HG02763 (cell line): ENCODE data around the gene CLSTN1.
A peak's percentile ranks its signal among the peaks of the same experiment; 100 is the strongest.

Experiments used
- ATAC-seq: cut with Tn5 transposase; IDR thresholded peaks from one replicate; pipeline ENCODE4 v1.9.1; 2021; ENCODE audit warnings: mild to moderate bottlenecking, moderate library complexity; ENCODE audit not compliant: unreplicated experiment

CLSTN1 gene

DNA sequence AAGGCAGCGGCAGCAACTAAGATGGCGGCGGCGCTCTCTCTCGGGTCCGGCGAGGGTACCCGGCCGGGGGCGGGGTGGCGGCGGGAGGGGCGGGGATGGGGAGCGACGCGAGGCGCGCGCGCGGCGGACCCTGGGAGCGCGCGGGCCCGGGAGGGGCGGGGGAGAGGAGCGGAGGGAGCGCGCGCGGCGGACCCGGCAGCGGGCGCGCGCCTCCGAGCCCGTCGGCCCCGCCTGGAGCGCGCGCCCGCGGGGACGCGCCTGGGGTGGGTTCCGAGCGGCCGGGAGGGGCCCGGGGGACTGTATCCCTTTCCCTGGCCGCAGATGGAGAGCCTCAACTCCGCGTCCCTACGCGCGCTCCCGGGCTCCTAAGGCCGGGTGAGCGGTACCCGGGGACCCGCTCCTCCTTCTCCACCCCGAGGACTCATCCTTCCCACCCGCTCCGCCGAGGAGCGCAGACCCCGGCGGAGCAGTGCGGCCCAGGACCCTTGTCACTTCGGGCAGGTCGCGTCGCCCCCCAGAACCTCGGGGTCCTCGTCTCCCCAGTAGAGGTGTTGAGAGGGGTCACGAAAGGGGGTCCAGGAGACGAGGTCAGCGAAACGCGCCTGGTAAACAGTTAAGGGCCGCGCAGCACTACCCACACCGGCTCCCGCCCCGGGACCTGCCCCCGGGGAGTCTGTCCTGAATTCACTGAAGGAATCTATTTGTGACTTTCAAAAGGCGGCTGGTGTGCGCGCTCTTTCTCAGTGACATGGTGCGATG, at the start of gene CLSTN1:
CLSTN1 (minus strand) TSS at position 23 of the 759 bp plus-strand sequence. CDS start 232 bp downstream, outside the sequence.
- peak; percentile 68 for ATAC-seq

DNA sequence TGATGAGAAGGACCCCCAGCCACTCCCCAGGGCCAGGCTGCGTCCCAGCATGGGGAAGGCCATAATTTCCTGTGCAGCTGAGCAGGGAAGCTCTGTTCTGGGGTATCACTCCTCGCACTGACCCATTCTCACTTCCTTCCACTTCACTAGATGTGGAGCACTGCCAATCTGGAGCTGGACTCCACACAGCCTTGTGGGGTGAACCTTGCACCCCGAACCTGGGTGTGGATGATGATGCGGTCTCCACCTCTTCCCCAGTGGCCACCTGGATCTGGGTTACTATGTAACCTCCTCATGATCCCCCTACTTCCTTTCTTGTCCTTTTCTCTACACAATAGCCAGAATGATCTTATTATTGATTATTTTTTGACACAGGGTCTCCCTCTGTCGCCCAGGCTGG, 49.6 kb upstream of the CLSTN1 start:
- no peak for ATAC-seq

DNA sequence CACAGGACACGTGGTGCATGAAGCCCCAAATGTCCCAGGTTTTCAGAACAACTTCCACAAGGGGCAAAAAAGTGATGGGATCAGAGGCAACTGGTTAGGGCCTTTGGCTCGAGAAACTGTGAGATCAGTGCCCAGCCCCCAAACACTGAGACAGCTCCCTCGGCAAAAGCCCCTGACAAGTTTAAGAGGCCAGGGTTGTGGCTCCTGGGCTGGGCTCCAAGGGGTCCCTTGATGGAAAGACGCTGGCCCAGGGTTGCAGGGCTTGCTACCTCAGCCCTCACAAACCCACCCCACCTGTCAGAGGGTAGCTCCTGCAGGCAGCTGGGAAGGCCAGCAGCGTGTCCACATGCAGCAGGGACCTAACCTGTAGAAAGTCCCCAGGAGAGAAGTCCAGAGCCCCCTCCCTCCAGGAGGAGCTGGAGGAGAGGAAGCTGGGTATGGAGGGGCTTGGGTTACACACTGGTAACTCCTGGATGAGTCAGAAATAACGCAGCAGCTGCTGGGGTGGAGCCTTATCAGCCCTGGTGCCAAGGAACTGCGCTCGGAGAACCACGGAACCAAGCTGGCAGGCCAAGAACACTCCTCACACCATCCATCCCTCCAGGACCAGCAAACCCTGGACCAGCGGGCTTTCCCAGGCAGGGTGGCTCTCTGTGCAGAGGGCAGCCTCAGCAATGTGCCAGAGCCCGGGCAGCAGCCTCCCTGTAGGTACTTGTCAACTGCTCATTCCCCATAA, 48.8 kb upstream of the CLSTN1 start:
- ATAC-seq: no peak

DNA sequence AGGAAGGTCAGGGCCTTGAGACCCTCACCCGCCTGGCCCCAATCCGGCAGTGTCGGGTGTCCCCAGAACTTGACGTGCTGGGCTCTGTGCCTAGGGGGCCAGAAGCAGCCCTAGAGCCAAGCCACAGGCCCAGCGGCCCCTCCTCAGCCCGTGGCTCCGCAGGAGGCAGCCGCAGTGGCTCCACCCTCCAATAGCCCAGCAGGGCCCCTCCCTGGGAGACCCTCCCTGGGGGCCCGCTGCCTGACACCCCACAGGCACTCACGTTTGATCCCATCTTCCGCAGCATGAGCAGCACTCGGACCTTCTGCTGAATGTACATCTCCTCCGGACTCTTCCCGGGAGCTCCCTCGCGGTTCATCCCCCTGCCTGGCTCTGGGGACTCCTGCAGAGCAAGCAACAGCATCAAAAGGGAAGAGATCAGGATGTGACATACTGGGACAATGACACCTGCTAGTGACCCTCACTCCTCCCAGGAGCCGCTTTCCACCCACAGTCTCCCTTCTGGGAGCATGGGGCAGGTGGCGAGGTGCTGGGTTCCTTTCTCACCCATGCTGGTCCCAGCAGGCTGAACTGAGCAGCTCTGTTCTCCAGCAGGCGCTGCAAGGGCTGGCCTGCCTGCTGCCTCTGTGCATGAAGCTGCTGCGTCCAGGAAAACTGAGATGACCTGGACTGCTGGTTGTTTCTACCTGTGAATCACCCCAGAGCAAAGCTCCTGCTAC, 48.1 kb upstream of the CLSTN1 start:
- no peak for ATAC-seq

DNA sequence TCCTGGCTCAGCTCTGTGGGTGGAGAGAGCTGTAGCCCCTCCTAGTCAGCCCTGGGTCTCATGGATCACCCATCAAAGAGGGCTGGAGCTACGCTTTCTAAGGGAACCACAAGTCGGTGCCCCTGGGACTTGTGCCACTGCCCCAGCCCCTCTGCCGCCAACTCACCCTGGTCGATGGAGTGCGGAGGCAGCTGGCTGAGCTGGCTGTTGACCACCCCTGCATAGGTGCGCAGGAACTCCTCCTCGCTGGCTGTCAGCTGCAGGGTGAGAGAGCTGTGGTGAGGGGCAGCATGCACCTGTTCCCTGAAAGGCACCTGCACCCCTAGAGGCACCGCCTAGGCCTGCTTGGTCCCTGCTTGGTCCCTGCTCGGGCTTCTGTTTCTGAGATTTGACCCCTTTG, 47.3 kb upstream of the CLSTN1 start:
- no peak for ATAC-seq

DNA sequence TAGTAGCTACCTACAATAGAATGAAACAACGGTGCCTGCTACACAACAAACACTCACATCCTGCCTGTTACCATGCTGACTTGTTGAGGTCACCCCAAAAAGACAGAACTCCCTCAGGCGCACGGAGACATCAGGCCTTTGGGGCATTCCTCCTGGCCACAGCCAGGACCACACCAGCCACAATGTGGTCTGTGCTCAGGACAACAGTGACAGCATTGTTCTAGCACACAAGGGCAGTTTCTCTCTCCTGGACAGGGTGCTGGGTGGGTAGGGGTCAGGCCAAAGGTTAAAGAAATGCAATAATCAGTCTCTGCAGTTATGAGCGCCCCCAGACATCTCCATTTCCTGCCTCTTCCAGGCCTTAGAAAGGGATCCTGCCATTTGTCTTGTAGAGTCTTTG, 46.8 kb upstream of the CLSTN1 start:
- no peak for ATAC-seq

DNA sequence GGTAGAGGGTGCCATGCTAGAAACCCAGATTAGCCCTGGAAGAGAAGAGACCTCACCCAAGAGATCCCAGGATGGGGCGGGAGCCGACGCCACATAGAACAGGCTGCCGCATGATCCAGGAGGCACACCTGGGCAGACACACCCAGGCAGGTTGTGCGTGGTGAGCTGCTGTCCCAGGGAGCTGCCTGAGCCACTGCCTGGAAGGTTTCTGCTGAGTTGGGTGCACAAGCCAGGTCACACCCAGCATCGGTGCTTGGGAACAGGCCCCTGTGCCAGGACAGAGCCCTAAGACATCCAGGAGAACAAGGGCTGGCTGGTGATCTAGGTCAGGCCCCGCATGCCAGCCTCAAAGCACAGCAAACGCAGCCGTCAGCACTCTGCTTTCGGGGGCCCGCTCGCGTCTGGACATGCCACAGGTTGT, 46.1 kb upstream of the CLSTN1 start:
- ATAC-seq: no peak

DNA sequence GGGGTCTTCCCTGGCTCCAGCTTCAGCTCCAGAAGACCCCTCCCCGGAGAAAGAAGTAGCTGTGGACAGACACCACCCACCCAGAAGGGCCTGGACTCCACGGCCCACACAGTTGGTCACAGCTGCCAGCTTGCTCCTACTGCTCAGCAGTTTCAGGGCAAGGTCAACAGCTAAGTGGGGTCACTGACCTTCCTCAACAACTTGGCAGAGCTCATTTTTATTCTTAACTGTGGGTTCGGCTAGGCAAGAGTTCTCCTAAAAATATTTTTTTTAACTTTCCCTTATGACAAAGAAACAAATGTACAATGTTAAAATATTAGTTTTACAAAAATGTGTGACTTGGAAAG, 44.5 kb upstream of the CLSTN1 start:
- ATAC-seq: no peak

DNA sequence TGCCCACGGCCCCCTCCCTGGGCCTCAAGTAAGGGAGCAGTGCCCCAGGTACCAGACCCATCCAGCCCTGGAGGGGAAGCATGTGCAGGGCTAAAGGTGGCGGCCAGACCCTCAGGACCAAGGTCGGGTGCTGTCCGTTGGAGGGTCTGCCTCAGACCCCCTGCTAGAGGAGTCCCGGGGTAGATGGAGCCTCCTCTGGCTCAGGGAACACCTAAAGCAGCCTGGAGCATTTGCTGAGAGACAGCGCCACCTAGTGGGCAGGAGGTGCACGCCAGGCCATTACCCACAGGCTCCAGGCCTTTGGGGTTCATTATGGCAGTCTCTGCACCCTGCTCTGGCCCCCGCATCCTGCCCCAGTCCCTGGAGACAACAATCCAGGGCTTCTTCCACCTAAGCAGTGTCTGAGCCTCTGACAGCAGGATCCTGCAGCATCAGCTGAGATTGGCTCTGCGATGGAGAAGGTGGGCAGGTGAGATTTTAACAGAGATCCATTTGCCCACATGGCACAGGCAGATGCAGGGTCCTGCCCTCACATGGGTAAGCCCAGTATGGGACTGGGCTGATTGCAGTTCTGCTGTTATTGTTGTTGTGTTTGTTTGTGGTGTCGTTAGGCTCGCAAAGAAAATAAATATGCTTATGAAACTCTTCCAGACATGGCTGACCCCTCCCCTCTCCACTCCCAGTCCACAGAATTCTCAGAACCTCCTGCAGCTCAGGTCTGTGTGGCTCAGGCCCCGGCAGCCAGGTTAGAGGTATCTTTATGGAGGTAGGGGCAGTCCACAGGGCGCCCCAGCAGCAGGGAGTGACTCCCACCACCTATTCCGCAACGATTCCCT, 43.9 kb upstream of the CLSTN1 start:
- no peak for ATAC-seq

DNA sequence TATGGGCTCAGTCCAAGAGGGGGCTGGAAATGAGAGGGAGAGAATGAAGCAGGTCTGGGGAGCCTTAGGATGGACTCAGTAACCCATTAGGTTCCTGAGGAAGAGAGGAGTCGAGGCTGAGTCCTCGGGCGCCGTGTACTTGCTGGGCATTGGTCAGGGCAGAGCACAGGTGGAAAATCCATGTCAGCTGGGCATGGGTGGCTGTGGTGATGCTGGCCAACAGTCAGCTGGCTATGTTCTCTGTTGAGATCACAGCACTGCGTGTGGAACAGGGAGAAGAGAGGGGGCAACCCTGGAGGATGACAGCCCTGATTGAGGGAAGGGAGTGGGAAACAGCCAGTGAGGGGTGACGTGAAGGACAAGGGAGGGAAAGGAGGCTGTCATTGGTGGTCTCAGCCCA, 43.1 kb upstream of the CLSTN1 start:
- no peak for ATAC-seq

DNA sequence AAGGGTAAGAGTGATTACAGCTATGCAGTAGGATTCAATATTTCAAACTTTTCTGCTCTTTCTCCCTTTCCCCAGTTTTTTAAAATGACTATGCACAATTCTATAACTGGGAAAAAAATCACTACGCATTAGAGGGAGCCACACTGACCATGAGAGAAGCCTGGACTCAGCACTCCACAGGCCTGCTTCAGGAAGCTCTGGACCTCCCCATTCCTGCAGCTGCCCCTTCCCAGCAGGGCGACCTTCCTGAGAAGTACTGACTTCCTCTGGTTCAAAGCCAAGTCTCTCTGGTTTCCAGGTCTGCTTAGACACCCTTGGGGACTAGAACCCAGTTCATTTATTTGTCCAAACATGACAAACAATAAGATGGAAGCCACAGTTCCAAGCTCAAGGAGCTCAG, 42.0 kb upstream of the CLSTN1 start:
- no peak for ATAC-seq

DNA sequence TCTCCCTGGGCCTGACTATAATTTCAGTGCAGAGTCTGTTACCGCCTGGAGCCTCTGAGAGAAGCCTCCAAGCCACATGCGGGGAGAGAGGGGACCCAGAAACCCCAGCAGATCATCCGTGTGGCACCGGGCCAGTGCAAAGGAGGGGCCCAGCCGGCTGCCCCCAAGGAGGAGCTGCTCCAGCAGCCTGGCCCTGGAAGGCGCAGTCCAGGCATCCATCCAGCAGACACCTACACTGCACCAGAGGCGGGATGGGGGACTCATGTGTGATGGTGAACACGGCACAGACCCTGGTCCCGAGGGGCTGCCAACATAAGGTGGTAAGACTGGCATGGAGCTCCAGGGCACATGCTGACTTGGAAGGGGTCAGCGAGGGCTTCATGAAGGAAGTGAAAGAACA, 39.6 kb upstream of the CLSTN1 start:
- ATAC-seq: no peak

DNA sequence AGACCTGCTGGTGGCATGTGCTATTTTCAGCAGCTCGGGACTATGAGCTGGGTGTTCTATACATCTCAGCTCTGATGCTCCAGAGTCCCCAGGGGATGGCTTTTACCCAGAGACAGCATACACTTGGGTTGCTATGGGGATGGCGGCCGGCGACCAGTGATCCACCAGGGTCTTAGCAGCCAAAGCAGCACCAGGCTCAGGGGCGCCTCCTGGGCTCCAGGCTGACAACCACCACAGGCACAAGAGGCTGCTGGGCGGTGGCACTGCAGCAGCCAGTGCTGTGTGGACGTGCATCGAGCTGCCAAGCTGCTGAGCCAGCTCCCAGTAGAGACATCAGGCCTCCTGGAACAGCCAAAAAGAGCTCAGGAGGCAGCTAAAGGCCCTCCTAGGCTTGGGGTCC, 37.6 kb upstream of the CLSTN1 start:
- ATAC-seq: no peak

DNA sequence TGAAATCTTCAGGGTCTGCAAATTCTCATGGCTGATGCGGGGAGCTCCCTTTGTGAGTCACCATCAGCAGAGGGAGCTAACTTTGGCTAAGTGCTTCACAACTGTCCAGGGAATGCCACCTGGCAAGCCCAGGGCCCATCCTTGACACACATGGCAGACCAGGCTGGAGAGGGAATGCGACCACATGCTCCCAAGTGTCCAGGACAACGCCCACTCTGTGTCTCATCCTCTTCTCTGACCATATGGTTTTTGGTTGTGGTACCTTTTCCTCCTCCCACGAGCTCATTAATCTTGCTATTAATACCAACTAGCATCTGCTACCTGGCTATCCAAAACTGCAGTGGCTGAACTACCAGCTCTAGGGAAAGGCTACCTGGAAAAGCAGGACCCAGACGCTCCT, 37.1 kb upstream of the CLSTN1 start:
- no peak for ATAC-seq

DNA sequence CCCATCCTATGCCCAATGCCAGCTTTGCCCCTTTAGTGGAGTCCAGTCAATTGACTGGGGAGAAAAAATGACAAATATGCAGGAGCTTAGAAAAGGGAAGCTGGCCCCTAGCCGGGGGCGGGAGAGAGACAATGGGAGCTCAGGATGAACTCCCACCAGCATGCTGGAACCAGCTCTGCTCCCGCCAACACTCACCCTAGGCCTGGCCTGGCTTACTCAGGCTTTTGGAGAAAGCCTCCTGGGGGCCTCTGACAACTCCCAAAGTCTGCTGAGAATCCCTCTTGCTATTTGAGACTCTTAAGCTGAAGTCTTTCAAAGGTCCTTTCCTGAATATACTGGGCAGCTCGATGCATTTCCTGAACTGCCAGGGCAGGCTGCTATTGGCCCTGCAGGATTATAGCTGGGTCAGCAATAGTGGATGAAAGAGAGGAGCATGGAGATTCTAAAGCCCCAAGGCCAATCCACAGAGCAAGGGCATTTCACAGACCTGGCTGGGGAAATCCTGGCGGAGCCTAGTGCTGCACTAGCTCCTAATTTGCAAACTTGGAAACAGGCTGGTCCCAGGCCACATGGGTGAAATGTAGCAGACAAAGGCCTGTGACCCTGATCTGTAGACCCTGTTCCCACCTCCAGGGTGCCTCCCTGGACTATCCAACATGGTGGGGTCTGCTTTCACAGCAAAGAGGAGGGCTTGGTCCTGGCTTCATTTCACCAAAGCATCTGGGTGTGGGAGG, 35.7 kb upstream of the CLSTN1 start:
- no peak for ATAC-seq

DNA sequence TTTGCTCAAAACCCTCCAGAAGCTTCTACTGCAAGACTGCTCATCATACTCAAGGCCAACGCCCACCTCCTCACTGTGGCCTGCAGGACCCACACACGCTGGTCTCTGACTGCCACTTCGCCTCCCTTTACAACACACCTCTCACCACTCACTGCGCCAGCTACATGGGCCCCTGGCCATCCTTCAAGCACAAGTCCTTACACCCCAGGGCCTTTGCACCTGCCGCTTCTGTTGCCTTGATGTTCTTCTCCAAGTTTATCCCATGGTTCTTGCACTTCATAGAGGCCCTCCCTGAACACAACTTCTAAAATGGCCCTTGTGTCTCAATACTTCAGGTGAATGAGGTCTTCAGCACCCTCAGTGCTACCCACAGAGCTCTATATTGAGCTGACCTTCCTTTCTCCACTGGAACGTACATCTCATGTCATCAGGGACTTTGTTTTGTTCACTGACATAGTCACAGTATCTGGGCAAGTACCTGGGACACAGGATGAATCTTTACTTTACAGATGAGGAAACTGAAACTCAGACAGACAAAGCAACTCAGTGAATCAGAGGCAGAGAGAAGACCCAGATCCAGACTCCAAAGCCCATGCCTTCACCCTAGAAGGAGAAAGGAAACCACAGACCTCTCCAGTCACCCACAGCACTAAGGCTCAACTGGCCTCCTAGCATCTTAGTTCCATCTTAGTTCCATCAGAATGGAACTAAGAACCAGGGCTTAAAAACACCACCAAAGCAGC, 34.7 kb upstream of the CLSTN1 start:
- ATAC-seq: no peak

DNA sequence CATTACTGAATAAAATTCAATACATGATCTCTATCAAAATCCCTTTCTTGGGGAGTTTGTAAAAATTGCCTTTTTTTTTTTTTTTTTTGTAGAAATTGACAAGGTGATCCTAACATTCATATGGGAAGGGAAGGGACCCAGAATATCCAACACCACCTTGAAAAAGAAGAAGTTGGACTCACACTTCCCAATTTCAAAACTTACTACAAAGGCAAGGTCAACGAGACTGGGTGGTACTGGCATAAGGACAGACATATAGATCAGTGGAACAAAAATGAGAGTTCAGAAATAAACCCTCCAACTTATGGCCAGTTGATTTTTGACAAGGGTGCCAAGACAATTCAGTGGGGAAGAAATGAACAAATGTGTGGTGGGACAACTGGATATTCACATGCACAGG, 31.4 kb upstream of the CLSTN1 start:
- ATAC-seq: no peak

DNA sequence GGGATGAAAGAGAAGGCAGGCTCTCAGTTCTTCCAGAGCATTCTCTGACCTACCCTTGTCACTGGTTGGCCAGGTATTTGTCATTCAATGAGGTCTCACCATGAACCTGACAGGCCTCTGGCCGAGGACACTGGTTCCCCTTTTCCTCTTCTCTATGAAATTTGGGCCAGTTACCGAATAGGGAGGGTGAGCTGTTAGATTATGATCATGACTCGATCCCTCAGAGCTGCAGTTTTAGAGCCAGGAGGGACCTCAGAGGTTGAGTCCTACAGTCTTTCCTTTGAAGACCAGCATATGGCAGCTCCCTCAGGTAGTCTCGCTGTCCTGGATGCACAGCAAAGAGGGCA, 29.5 kb upstream of the CLSTN1 start:
- ATAC-seq: no peak

DNA sequence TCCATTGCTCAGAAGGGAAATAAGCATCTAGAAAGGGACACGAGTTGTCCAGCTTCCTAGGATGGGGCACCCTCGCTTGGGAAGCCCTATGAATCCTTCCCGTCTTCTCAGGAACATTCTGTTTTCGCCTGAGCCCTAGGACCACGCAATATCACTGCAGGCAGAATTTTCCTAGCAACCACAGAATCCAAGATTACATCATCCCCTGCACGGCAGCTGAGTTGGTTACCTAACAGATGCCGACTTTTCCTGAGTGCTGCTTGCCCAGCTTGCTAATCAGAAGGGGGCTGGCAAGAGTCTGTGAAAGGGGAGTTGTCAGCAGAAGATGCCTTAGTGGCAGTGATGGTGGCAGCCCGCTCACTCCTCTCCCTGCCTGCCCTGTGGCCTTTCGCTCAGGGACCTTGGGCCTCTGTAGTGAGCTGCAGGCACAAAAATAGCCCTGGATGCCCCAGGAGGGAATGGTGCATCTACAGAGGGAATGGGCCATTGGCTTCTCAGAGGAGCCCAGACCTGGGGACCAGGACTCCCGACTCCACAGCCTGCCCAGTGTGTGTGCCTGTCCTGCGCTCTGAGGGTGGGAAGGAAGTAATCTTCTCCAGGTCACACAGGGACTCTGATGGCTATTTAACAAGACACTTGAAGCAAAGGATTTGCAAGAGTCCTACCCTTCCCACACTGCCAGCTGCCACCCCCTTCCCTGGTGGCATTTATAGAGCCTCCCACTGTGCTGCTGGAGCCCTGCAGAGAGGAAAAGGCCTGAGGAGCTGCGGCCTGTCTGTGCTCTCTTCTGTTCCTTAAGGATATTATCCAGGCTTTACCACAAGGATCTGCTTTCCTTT, 28.9 kb upstream of the CLSTN1 start:
- no peak for ATAC-seq
